Glomerular visceral epithelial cell (primary cell): ENCODE data around the gene SORCS3.
"Not testable (repeated sequence)": the region's sequence is repeated elsewhere in the genome, so short reads cannot be mapped to it uniquely, and the experiment has no call there.

Source experiments
- DNase-seq: peaks from one replicate; pipeline ENCODE4 v3.0.0-alpha.2; 2016; ENCODE audit errors: extremely low spot score

The SORCS3 gene

DNA sequence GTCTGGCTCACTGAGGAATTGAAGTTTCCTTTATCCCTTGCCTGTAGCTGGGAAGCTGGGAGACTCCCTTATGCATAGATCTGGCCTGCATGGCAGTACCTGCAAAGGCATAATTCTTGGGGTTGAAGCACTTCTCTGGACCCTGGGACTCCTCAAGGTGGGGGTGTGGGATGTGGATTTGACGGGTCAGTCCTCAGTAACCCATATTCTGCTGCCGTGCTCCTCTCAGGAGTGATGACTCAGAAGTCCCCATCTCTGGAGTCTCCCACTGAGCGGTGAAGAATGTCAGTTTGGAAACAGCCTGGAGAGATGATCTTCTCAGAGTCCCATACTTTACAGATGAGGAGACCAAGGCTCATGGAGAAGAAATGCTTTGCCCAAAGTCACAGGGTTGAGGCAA lies 49.0 kb downstream of the SORCS3 start:
- no peak for DNase-seq

DNA sequence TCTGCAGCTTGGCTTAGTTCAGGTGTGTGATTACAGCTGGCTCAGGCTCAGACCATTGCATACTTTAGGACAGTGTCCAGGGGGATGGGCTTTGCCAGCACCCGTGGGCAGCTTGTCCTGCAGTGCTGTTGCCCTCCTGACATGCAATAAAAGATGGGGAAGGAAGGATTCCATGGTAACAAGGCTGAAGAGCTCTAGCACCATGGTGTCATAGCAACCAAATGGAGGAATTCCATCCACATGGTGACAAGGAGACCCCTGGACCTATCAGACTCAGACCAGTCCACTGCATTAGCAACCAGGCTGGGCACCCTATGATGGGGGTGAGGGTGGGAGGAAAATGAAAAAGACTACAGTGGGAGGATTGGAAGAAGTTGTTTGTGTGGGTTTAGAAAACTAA lies 49.9 kb downstream of the SORCS3 start:
- no peak for DNase-seq

DNA sequence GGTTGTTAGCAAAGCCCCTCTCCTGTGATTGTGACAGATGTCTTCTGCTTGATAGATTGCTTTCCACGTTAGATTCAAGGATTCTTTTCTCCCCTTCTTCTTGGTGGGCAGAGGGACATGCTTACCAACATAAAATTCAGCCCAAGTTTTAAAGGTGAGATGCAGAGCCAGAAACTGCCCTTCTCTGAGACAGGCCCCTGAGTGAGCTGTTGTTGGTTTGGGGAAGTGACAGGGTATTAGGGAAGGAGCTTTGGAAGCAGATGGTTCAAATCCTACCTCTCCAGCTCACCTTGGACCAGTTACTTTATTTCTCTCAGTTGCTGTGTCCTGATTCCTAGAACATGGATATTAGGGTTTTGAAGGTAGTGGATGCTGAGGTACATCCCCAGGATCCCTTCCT lies 53.0 kb downstream of the SORCS3 start:
- DNase-seq: no peak

DNA sequence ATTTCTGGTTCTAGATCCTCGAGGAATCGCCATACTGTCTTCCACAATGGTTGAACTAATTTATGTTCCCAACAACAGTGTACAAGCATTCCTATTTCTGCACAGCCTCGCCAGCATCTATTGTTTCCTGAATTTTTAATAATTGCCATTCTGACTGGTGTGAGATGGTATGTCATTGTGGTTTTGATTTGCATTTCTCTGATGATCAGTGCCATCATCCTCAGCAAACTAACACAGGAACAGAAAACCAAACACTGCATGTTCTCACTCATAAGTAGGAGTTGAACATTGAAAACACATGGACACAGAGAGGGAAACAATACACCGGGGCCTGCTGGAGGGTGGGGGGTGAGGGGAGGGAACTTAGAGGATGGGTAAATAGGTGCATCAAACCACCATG lies 62.2 kb downstream of the SORCS3 start:
- not testable (repeated sequence) for DNase-seq

DNA sequence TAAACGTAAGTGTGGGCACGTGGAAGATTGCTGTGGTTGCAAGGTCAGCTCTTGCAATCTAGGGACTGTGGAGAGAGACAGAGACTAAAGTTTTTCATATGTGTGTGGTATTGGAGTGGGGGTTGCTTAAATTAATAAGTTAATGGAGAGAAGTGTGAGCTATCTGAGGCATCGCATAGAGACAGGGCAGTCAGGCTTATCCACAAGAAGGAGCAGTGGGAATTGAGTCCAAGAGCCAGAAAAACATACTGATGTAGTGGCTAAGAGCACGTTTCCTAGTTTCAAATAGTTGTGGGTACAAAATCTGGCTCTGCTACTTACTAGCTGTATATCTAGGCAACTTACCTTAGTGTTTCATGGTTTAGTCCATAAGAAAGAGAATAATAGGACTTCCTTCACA lies 65.8 kb downstream of the SORCS3 start:
- DNase-seq: peak; percentile 20

GRCh38 chr10:104707602-104708459 lies 66.7 kb downstream of the SORCS3 start:
- no peak for DNase-seq

GRCh38 chr10:104711302-104711721 lies 70.2 kb downstream of the SORCS3 start:
- no peak for DNase-seq

GRCh38 chr10:104730593-104730992 lies 89.5 kb downstream of the SORCS3 start:
- not testable (repeated sequence) for DNase-seq

GRCh38 chr10:104731192-104731591 lies 90.1 kb downstream of the SORCS3 start:
- no peak for DNase-seq

DNA sequence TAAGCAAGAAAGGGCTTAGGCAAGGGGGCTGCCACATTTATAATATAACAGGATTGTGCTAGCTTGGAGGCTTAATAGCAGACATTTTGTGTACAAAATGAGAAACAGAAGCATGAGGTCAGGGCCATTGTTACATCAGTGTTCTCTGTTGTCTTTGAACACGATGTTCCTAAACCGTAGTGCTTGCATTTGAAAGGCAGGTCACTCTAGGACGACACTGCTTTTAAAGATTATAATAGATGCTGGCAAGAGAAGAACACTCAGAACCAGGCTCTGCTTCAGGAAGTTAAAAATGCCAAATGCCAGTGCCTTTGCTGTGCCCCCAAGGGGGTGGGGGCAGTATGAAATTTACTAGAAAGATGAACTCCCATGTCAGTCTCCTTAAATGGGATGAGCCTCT lies 91.1 kb downstream of the SORCS3 start:
- DNase-seq: no peak

DNA sequence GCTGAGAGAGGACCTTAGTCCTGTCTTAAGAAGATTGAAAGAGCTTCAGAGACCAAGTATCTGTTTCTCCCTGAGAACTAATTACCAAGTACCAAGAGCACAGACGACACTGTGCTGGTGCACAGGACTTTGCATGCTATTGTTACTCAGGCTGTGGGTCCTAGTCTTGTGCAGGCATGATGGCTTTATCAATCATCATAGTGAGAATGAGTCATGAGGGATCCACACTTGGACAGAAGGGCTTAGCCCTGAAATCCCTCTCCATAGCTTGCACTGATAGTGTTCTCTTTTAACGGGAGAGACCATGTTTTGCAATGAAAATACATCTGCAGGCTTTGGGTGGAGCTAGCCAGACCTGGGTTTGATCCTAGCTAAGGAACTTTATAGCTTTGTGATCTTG lies 93.3 kb downstream of the SORCS3 start:
- DNase-seq: no peak

GRCh38 chr10:104735036-104735756 lies 94.1 kb downstream of the SORCS3 start:
- DNase-seq: no peak

DNA sequence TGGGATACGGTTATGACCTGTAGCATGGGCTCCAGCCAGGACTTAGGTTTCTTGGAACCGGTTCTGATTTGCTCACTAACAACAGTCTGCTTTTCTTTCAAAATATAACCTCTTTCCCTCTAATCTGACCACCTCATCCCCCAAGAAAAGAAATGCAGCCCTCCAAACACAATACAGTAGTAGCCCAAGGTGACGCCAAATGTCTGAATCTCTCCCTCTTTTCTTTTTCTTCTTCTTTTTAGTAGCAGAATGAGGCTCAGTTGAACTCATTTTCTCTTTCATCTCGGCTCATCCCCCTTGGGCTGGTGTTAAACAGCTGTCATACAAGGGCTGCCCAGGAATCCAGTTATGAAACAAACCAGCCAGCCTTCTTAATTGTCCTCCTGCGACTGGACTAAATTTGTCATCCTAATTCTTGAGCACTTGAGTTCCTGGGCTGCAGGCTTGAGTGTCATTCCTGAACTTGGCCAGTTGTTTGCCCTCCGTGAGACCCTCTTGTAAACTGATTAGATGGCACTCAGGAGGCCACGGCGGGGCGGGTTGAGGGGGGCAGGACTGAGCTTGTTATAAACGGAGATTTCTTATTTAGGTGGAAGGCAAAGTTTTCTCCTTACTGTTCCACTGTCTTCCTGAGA lies 94.8 kb downstream of the SORCS3 start:
- no peak for DNase-seq

- DNase-seq: no peak
Observed at GRCh38 chr10:104741127-104741526, 100.0 kb downstream of the SORCS3 start.

GRCh38 chr10:104744052-104744451 lies 103.0 kb downstream of the SORCS3 start:
- no peak for DNase-seq

- no peak for DNase-seq
Observed at GRCh38 chr10:104750291-104750690, 109.2 kb downstream of the SORCS3 start.

GRCh38 chr10:104762793-104763192 lies 121.7 kb downstream of the SORCS3 start:
- no peak for DNase-seq

DNA sequence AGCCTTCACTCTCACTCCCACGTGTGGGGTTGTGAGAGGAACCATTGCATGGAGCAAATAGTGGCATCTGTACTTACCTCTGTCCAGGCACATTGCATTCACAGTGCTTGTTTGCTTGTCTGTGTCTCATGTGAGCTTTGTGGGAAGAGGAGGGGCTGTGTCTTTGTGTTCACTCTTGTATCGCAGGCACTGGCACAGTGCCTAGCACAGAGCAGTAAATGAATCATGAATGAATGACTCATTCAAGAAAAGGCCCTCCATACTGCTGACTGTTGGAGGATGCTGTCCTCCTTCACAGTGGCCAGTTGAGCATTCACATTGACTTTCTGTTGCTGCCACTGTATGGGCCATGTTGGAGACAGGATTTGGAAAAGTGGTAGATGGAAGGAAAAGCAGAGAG lies 125.3 kb downstream of the SORCS3 start:
- DNase-seq: peak; percentile 9

- DNase-seq: no peak
Observed at GRCh38 chr10:104767282-104767681, 126.2 kb downstream of the SORCS3 start.

GRCh38 chr10:104767745-104768144 lies 126.7 kb downstream of the SORCS3 start:
- DNase-seq: no peak

GRCh38 chr10:104773105-104773504 lies 132.0 kb downstream of the SORCS3 start:
- DNase-seq: no peak

DNA sequence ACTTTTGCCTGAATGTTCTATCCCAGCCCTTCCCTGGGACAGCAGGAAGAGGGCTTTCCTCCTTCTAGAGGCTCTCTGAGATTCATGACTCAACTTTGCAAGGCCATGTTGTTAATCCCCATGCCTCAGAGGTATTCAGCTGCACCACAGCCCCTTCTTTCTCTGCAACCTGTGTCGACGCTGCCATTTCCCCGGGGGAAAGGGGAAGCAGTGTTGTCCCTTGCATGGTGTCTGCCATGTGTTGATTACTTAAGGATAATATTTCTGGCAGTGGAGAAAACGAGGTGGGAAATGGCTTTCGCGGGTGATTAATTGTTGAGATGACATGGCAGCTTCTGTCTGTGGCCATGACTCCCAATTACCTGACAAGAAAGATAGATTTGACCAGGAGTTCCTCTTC lies 133.1 kb downstream of the SORCS3 start:
- no peak for DNase-seq
